ENCODE data around the gene EDC3.

DNA sequence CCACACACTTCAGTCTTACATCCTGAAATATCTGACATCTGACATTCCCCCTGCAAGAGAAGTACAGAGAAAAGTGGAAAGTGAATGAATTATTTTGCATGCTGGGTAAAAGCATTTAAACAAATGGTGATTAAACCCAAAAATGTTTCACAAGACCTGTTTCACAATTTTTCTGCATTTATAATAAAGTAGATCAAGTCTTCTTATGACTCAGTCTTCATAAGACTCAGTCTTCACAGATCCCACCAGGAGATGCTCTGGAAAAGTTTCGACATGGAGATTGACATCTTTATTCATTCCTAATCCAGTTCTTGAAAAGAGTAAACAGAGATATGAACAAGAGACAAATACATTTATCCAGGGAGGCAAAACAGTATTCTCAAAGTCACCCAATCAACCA is 13.2 kb upstream of the EDC3 start:
- TF ChIP-seq, protein P1, sequence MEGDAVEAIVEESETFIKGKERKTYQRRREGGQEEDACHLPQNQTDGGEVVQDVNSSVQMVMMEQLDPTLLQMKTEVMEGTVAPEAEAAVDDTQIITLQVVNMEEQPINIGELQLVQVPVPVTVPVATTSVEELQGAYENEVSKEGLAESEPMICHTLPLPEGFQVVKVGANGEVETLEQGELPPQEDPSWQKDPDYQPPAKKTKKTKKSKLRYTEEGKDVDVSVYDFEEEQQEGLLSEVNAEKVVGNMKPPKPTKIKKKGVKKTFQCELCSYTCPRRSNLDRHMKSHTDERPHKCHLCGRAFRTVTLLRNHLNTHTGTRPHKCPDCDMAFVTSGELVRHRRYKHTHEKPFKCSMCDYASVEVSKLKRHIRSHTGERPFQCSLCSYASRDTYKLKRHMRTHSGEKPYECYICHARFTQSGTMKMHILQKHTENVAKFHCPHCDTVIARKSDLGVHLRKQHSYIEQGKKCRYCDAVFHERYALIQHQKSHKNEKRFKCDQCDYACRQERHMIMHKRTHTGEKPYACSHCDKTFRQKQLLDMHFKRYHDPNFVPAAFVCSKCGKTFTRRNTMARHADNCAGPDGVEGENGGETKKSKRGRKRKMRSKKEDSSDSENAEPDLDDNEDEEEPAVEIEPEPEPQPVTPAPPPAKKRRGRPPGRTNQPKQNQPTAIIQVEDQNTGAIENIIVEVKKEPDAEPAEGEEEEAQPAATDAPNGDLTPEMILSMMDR (IDR thresholded peaks at IDR 0.05): no peak
- TF ChIP-seq POLR2A (IDR thresholded peaks at IDR 0.05): no peak
